ENCODE results near the gene BEAN1.
"Not testable (repeated sequence)": the region's sequence is repeated elsewhere in the genome, so short reads cannot be mapped to it uniquely, and the experiment has no call there.

BEAN1 gene

GRCh38 chr16:66442502-66443268, 15.6 kb downstream of the BEAN1 start:
- DNase-seq: no peak

GRCh38 chr16:66443269-66443652, 16.2 kb downstream of the BEAN1 start:
- DNase-seq: no peak

GRCh38 chr16:66444049-66444481, 17.0 kb downstream of the BEAN1 start:
- DNase-seq: no peak

GRCh38 chr16:66446737-66447136, 19.6 kb downstream of the BEAN1 start:
- no peak for DNase-seq

GRCh38 chr16:66447491-66447890, 20.4 kb downstream of the BEAN1 start:
- DNase-seq: no peak

GRCh38 chr16:66451548-66451947, 24.5 kb downstream of the BEAN1 start:
- no peak for DNase-seq

- DNase-seq: not testable (repeated sequence)
Measured at GRCh38 chr16:66453230-66453629, 26.1 kb downstream of the BEAN1 start.

- no peak for DNase-seq
Measured at GRCh38 chr16:66454751-66455150, 27.7 kb downstream of the BEAN1 start.

- no peak for DNase-seq
Measured at GRCh38 chr16:66455970-66456369, 28.9 kb downstream of the BEAN1 start.

GRCh38 chr16:66457888-66458287, 30.8 kb downstream of the BEAN1 start:
- DNase-seq: no peak

GRCh38 chr16:66458292-66458691, 31.2 kb downstream of the BEAN1 start:
- DNase-seq: no peak

GRCh38 chr16:66458853-66459252, 31.8 kb downstream of the BEAN1 start:
- DNase-seq: no peak

- no peak for DNase-seq
Measured at GRCh38 chr16:66459878-66460277, 32.8 kb downstream of the BEAN1 start.

- DNase-seq: no peak
Measured at GRCh38 chr16:66460703-66461102, 33.6 kb downstream of the BEAN1 start.

- no peak for DNase-seq
Measured at GRCh38 chr16:66462912-66463311, 35.8 kb downstream of the BEAN1 start.

- DNase-seq: not testable (repeated sequence)
Measured at GRCh38 chr16:66465946-66466345, 38.9 kb downstream of the BEAN1 start.

GRCh38 chr16:66466636-66467035, 39.5 kb downstream of the BEAN1 start:
- DNase-seq: not testable (repeated sequence)

GRCh38 chr16:66467611-66468010, 40.5 kb downstream of the BEAN1 start:
- DNase-seq: no peak

- DNase-seq: no peak
Measured at GRCh38 chr16:66468321-66468965, 41.3 kb downstream of the BEAN1 start.

GRCh38 chr16:66469291-66469946, 42.3 kb downstream of the BEAN1 start:
- DNase-seq: no peak

- DNase-seq: no peak
Measured at GRCh38 chr16:66469947-66470546, 43.0 kb downstream of the BEAN1 start.

- DNase-seq: no peak
Measured at GRCh38 chr16:66470556-66470955, 43.5 kb downstream of the BEAN1 start.

- DNase-seq: no peak
Measured at GRCh38 chr16:66471264-66471663, 44.2 kb downstream of the BEAN1 start.

All from NCI-H774 (cell line).